Peyer's patch (tissue), 4 donors: ENCODE results near the gene THBD.

Source experiments
- POLR2A ChIP-seq, 2 donors: fragments of 450-650 bp; IDR thresholded peaks; one replicate each; pipeline ENCODE4 v1.5.1; 2017; ENCODE audit warnings: antibody characterized with exemption in 2 of 2, mild to moderate bottlenecking in 2 of 2, moderate library complexity in 2 of 2
- TF ChIP-seq, protein P1 (sequence below), 6 experiments: fragments of 450-650 bp in 4 of 6; fragments of 200-600 bp in 2 of 6; sonication (generic) in 1 of 6; IDR thresholded peaks; one replicate each; pipeline ENCODE4 v1.5.1; 2017 to 2019; ENCODE audit warnings: antibody characterized with exemption in 6 of 6, mild to moderate bottlenecking in 3 of 6, moderate library complexity in 1 of 6

DNA sequence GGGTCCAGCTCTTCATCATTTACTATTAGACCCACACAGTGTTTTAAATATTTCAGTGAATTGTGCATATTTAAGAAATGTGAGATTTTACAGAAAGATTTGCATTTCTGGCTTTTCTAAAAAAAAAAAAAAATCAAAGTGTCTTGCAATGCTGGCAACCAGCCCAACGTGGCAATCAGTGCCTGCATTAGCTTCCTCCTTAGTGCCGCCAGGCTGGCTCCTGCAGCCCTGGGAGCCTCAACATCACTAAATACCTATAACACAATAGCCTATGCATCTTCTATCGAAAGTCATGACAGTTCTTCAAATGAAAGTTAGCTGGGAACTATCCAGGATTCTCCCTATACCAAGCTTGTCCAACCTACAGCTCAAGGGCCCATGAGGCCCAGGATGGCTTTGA lies 46.0 kb upstream of the THBD start:
- TF ChIP-seq, protein P1, sequence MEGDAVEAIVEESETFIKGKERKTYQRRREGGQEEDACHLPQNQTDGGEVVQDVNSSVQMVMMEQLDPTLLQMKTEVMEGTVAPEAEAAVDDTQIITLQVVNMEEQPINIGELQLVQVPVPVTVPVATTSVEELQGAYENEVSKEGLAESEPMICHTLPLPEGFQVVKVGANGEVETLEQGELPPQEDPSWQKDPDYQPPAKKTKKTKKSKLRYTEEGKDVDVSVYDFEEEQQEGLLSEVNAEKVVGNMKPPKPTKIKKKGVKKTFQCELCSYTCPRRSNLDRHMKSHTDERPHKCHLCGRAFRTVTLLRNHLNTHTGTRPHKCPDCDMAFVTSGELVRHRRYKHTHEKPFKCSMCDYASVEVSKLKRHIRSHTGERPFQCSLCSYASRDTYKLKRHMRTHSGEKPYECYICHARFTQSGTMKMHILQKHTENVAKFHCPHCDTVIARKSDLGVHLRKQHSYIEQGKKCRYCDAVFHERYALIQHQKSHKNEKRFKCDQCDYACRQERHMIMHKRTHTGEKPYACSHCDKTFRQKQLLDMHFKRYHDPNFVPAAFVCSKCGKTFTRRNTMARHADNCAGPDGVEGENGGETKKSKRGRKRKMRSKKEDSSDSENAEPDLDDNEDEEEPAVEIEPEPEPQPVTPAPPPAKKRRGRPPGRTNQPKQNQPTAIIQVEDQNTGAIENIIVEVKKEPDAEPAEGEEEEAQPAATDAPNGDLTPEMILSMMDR (IDR thresholded peaks at IDR 0.05), result no peak
- TF ChIP-seq POLR2A (IDR thresholded peaks at IDR 0.05), result no peak
